22Rv1 (cell line): ENCODE data around the gene IGLL5.

Experiments used
- H3K27ac ChIP-seq: fragments of 450-650 bp; 2 replicates; pipeline ENCODE4 v1.5.1; 2017
- CTCF ChIP-seq: fragments of 450-650 bp; IDR thresholded peaks from 2 replicates; pipeline ENCODE4 v1.5.1; 2017; ENCODE audit warnings: mild to moderate bottlenecking
- ZFX ChIP-seq: fragments of 450-650 bp; IDR thresholded peaks from 2 replicates; pipeline ENCODE4 v1.6.1; 2017; ENCODE audit warnings: antibody characterized with exemption, borderline replicate concordance

The IGLL5 gene

GRCh38 chr22:22887621-22888503 is at the start of gene IGLL5:
IGLL5 (plus strand) TSS chr22:22887816; CDS start chr22:22888054, 238 bp downstream.
- H3K27ac ChIP-seq: no peak within 1 kb of the TSS
- TF ChIP-seq ZFX (no peak), CTCF (no peak)

GRCh38 chr22:22838148-22838786 is 49.3 kb upstream of the IGLL5 start:
- no peak overlapping the region for H3K27ac ChIP-seq
- TF ChIP-seq ZFX: no peak
- no peak for TF ChIP-seq CTCF

- H3K27ac ChIP-seq: no peak overlapping the region
- TF ChIP-seq ZFX (no peak), CTCF (no peak)
Observed at GRCh38 chr22:22839570-22840314, 47.9 kb upstream of the IGLL5 start.

GRCh38 chr22:22840780-22841179 is 46.8 kb upstream of the IGLL5 start:
- no peak overlapping the region for H3K27ac ChIP-seq

GRCh38 chr22:22841598-22841997 is 46.0 kb upstream of the IGLL5 start:
- TF ChIP-seq ZFX (no peak), CTCF (no peak)
- no peak overlapping the region for H3K27ac ChIP-seq

More at GRCh38 chr22:22840780-22841179, 46.8 kb upstream of the IGLL5 start:
- TF ChIP-seq CTCF: no peak
- no peak for TF ChIP-seq ZFX

GRCh38 chr22:22842085-22842484 is 45.5 kb upstream of the IGLL5 start:
- no peak for TF ChIP-seq CTCF
- TF ChIP-seq ZFX: no peak
- no peak overlapping the region for H3K27ac ChIP-seq
